ENCODE data around the gene DRG2. TPM values are rescaled to one million over a fixed set of nuclear protein-coding genes. Genes with fewer than 3 reads are reported as not detected.

Gene DRG2
- total and polyA plus RNA-seq, 9 of the 15 experiments (the other 6 are each of a cell fraction or from before 2014, with no cell fraction given), result 6.6 to 36.7 (median 26.1) TPM

DNA sequence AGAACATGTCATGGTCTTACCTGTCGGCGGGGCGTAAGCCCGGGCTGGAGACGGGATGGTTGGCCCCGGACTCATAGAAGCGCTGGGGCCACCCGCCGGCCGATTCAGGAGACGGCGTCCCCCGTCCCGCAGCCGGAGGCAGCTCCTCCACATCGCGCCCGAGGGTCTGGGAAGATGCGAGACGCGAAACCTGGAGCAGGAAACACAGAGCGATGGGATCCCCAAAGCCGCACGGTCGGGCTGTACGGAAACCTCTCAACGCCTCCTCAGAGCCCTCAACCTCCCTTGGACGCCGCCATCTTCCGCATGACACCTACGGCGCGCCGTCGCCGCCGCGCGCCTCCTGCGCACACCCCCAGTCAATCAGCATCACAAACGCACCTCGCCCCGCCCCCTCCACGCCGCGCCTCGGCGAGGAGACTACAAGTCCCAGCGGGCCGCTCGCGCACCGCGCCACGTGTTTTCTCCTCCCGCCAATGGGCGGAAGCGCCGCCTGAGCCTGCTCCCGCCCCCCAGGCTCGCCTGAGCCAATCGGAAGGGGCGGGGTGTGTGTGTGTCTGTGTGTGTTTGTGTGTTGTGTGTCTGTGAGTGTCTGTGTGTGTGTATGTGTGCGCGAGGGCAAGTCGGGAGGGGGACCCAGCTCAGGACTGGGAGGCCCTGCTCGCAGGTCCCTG lies 48.8 kb upstream of the DRG2 start, which contains the start of the genes ATPAF2 and GID4 (continued):
- no peak for TF ChIP-seq POLR3G (IDR thresholded peaks at IDR 0.05; ENCODE audit: extremely low read depth, insufficient read length, insufficient replicate concordance)
- no peak for TF ChIP-seq TEAD1 (CRISPR knock-in tag; IDR thresholded peaks at IDR 0.05)
- TF ChIP-seq HOXB6 (CRISPR knock-in tag; IDR thresholded peaks at IDR 0.05; ENCODE audit: borderline replicate concordance), result no peak
- TF ChIP-seq U2AF2 (optimal IDR thresholded peaks at IDR 0.05; ENCODE audit: low read depth, low read length), result no peak
- TF ChIP-seq ZNF23 (CRISPR knock-in tag; IDR thresholded peaks at IDR 0.05), result no peak
- TF ChIP-seq, protein P1, sequence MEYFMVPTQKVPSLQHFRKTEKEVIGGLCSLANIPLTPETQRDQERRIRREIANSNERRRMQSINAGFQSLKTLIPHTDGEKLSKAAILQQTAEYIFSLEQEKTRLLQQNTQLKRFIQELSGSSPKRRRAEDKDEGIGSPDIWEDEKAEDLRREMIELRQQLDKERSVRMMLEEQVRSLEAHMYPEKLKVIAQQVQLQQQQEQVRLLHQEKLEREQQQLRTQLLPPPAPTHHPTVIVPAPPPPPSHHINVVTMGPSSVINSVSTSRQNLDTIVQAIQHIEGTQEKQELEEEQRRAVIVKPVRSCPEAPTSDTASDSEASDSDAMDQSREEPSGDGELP (CRISPR knock-in tag; IDR thresholded peaks at IDR 0.05; ENCODE audit: borderline replicate concordance), result peak; percentile 81
- TF ChIP-seq MTA1 (IDR thresholded peaks at IDR 0.05; ENCODE audit: borderline replicate concordance), result peak; percentile 96
- no peak for TF ChIP-seq ZC3H4 (CRISPR knock-in tag; IDR thresholded peaks at IDR 0.05; ENCODE audit: borderline replicate concordance)
- TF ChIP-seq MAFG (tag; conservative IDR thresholded peaks at IDR 0.05), result no peak
- TF ChIP-seq TBP (optimal IDR thresholded peaks at IDR 0.05; ENCODE audit: low read depth, low read length), result peak; percentile 27
- TF ChIP-seq, protein P2, sequence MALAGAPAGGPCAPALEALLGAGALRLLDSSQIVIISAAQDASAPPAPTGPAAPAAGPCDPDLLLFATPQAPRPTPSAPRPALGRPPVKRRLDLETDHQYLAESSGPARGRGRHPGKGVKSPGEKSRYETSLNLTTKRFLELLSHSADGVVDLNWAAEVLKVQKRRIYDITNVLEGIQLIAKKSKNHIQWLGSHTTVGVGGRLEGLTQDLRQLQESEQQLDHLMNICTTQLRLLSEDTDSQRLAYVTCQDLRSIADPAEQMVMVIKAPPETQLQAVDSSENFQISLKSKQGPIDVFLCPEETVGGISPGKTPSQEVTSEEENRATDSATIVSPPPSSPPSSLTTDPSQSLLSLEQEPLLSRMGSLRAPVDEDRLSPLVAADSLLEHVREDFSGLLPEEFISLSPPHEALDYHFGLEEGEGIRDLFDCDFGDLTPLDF (CRISPR knock-in tag; IDR thresholded peaks at IDR 0.05), result peak; percentile 66; the same call in 1 of the 2 replicates
- TF ChIP-seq CXXC5 (CRISPR knock-in tag; IDR thresholded peaks at IDR 0.05), result peak; percentile 95
- TF ChIP-seq NR2F6 (CRISPR knock-in tag; IDR thresholded peaks at IDR 0.05), result no peak
- no peak for TF ChIP-seq ZNF586 (CRISPR knock-in tag; conservative IDR thresholded peaks at IDR 0.05)
- no peak for TF ChIP-seq SMARCC2 (IDR thresholded peaks at IDR 0.05; ENCODE audit: low read depth)
- TF ChIP-seq, protein P3, sequence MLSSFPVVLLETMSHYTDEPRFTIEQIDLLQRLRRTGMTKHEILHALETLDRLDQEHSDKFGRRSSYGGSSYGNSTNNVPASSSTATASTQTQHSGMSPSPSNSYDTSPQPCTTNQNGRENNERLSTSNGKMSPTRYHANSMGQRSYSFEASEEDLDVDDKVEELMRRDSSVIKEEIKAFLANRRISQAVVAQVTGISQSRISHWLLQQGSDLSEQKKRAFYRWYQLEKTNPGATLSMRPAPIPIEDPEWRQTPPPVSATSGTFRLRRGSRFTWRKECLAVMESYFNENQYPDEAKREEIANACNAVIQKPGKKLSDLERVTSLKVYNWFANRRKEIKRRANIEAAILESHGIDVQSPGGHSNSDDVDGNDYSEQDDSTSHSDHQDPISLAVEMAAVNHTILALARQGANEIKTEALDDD (IDR thresholded peaks at IDR 0.05), result no peak
- peak; percentile 94 for TF ChIP-seq NFYB (IDR thresholded peaks at IDR 0.05; ENCODE audit: extremely low read depth, insufficient read length)
- TF ChIP-seq RBM17 (IDR thresholded peaks at IDR 0.05; ENCODE audit: borderline replicate concordance, low read depth, low read length), result no peak
- TF ChIP-seq NCOA4 (IDR thresholded peaks at IDR 0.05; ENCODE audit: partially characterized antibody), result no peak
- no peak for TF ChIP-seq SAFB2 (IDR thresholded peaks at IDR 0.05; ENCODE audit: borderline replicate concordance, low read depth, low read length, severe bottlenecking)
- TF ChIP-seq DPF2 (IDR thresholded peaks at IDR 0.05), result no peak
- TF ChIP-seq ERF (CRISPR knock-in tag; IDR thresholded peaks at IDR 0.05), result no peak
- TF ChIP-seq HMG20B (CRISPR knock-in tag; IDR thresholded peaks at IDR 0.05), result no peak
- no peak for TF ChIP-seq ZNF316 (IDR thresholded peaks at IDR 0.05)
- TF ChIP-seq ATF1 (CRISPR knock-in tag; IDR thresholded peaks at IDR 0.05), result peak; percentile 78
- peak; percentile 97 for TF ChIP-seq ATF1 (tag; IDR thresholded peaks at IDR 0.05)
- peak; percentile 89 for TF ChIP-seq FOS (IDR thresholded peaks at IDR 0.05; ENCODE audit: extremely low read depth, insufficient read length)
